Ovary (tissue), 9 donors: ENCODE results near the gene OPRL1. TPM values are rescaled to one million over a fixed set of nuclear protein-coding genes. Genes with fewer than 3 reads are reported as not detected.

ENCODE experiments used
- DNase-seq, 5 donors: peaks; one replicate each; pipeline ENCODE4 v3.0.0-alpha.2; 2019 to 2020
- H3K27ac ChIP-seq, 2 donors: fragments of 200-600 bp; one replicate each; pipeline versions ENCODE4 v1.5.1 to v1.8.0; 2019 to 2022
- H3K27me3 ChIP-seq: fragments of 200-600 bp; one replicate; pipeline ENCODE4 v1.8.0; 2022
- H3K36me3 ChIP-seq: fragments of 200-600 bp; sonication (generic); one replicate; pipeline ENCODE4 v1.5.1; 2019
- H3K4me1 ChIP-seq: one replicate; pipeline ENCODE4 v1.8.1; 2013; ENCODE audit warnings: mild to moderate bottlenecking, moderate library complexity; ENCODE audit not compliant: insufficient read depth
- H3K4me3 ChIP-seq: fragments of 200-600 bp; sonication (generic); one replicate; pipeline ENCODE4 v1.5.1; 2017
- H3K9me3 ChIP-seq, 2 donors: fragments of 200-600 bp in 1 of 2; sonication (generic) in 1 of 2; one replicate each; pipeline versions ENCODE4 v1.5.1 to v1.8.1; 2013 to 2019; ENCODE audit warnings: mild to moderate bottlenecking in 1 of 2, moderate library complexity in 1 of 2
- EP300 ChIP-seq: sonication (generic); formaldehyde crosslinking; IDR thresholded peaks from one replicate; pipeline ENCODE4 v1.6.1; 2017; ENCODE audit warnings: antibody characterized with exemption
- POLR2A ChIP-seq: fragments of 450-650 bp; IDR thresholded peaks from one replicate; pipeline ENCODE4 v1.6.1; 2017; ENCODE audit warnings: antibody characterized with exemption, mild to moderate bottlenecking, moderate library complexity
- WGBS, 3 donors: extraction: QIAGEN DNeasy Blood & Tissue Kit in 1 of 3; methylation state at CpG; one replicate each; pipeline versions ENCODE4 v1.1.5 to v1.1.7; 2013 to 2017; 5-methylcytosine and 5-hydroxymethylcytosine counted together
- intact Hi-C, 4 donors: fragments of 100-400 bp; cut with DNase I; formaldehyde crosslinking; loops; one replicate each; pipeline versions ENCODE4 v1.11.0 to v1.15.1; 2022 to 2023
- polyA plus RNA-seq, 2 donors: library from polyadenylated mRNA; stranded (reverse); fragments of 200-250 nt in 1 of 2; fragments of 350-450 nt in 1 of 2; fragmentation: Illumina TruSeq in 1 of 2; extraction: RNeasy Lipid Tissue Mini Kit (QIAGEN cat#74804) in 1 of 2; gene quantifications; one replicate each; pipeline ENCODE4 v1.2.3, GENCODE V29; 2013 to 2014
- total RNA-seq, 7 donors: library from RNA; depleted of rRNA in 2 of 7; stranded (reverse); fragments of >200 nt in 2 of 7; fragmentation: NEBNext Ultra II Directional in 3 of 7; extraction: Animal tissue kit (Norgen Biotek cat#: 25700) in 3 of 7; gene quantifications; one replicate each; pipeline versions ENCODE4 v1.1.0 to v1.2.4, GENCODE V29; 2016 to 2023
- TF ChIP-seq, protein P1 (sequence below), 3 donors: fragments of 450-650 bp in 2 of 3; fragments of 200-600 bp in 1 of 3; IDR thresholded peaks; one replicate each; pipeline versions ENCODE4 v1.5.1 to v1.8.0; 2016 to 2022; ENCODE audit warnings: antibody characterized with exemption in 3 of 3, mild to moderate bottlenecking in 1 of 3
- donor health status: DM: no; HTN: no; CAD: no; lungs with moderate emphysema.
- donor health status: DM: no; HTN: no; CAD: no.
- donor health status: Bipolar disorder and iron deficiency.
- donor health status: DM: yes; HTN: yes; CAD: no.
- donor health status: DM: no; HTN: no; CAD: no.
- donor health status: DM: yes; HTN: yes; CAD: no.

OPRL1 gene
- total and polyA plus RNA-seq, 9 donors, result 0.12 to 0.80 (median 0.43) TPM

DNA sequence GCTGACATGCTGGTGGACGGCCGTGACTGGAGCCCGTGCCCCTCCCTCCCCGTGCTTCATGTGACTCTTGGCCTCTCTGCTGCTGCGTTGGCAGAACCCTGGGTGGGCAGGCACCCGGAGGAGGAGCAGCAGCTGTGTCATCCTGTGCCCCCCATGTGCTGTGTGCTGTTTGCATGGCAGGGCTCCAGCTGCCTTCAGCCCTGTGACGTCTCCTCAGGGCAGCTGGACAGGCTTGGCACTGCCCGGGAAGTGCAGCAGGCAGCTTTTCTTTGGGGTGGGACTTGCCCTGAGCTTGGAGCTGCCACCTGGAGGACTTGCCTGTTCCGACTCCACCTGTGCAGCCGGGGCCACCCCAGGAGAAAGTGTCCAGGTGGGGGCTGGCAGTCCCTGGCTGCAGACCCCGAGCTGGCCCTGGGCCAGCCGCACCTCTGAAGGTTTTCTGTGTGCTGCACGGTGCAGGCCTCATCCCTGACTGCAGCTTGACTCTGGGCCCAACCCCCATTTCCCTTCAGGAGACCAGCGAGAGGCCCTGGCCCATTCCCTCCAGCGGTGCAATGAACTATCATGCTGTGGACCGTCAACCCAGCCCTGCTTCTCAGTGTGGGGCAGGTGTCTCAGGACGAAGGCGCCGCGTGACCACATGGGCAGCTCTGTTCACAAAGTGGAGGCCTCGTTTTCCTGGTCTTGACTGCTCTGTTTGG is 19.4 kb downstream of the OPRL1 start:
- intact Hi-C loops, result no loop called here
- Histone ChIP-seq H3K27me3 (no peaks in the 10 kb centered on the region), H3K27ac (no peak overlapping the region), H3K4me1 (no peaks in the 10 kb centered on the region), H3K36me3 (no peaks in the 10 kb centered on the region), H3K4me3 (no peak overlapping the region), H3K9me3 (no peaks in the 10 kb centered on the region)
- no peak for DNase-seq
- TF ChIP-seq EP300 (no peak), POLR2A (no peak)
- TF ChIP-seq, protein P1, sequence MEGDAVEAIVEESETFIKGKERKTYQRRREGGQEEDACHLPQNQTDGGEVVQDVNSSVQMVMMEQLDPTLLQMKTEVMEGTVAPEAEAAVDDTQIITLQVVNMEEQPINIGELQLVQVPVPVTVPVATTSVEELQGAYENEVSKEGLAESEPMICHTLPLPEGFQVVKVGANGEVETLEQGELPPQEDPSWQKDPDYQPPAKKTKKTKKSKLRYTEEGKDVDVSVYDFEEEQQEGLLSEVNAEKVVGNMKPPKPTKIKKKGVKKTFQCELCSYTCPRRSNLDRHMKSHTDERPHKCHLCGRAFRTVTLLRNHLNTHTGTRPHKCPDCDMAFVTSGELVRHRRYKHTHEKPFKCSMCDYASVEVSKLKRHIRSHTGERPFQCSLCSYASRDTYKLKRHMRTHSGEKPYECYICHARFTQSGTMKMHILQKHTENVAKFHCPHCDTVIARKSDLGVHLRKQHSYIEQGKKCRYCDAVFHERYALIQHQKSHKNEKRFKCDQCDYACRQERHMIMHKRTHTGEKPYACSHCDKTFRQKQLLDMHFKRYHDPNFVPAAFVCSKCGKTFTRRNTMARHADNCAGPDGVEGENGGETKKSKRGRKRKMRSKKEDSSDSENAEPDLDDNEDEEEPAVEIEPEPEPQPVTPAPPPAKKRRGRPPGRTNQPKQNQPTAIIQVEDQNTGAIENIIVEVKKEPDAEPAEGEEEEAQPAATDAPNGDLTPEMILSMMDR (IDR thresholded peaks at IDR 0.05), result no peak
- WGBS, 3 donors, result 72 to 78% (median 78%) methylated on average over 21 of the region's 21 CpGs

DNA sequence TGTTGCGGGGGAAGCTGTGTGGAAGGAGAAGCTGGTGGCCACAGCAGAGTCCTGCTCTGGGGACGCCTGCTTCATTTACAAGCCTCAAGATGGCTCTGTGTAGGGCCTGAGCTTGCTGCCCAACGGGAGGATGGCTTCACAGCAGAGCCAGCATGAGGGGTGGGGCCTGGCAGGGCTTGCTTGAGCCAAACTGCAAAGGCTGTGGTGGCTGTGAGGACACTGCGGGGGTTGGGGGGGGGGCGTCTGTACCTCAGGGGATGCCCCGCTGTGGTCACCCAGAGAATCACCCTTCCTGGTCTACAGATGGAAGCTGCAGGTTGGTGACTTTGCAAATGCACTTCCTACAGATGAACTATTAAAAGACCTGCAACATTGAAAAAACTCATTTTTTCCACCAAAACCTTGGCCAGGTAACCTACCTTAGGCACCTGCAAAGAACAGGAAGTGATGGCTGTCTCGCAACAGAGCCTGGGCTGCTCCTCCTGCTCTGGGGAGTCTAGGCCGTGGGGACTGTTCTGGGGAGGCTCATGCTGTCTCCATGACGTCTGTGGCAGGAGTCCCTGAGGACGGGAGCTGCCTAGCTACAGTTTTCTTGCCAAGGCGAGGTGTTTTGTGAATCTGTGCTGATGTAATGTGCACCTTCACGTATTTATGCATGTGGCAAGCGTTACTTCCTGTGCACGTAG is 20.1 kb downstream of the OPRL1 start:
- Histone ChIP-seq H3K9me3 (no peaks in the 10 kb centered on the region), H3K36me3 (no peaks in the 10 kb centered on the region), H3K27ac (no peak overlapping the region), H3K4me3 (no peak overlapping the region), H3K27me3 (no peaks in the 10 kb centered on the region), H3K4me1 (no peaks in the 10 kb centered on the region)
- TF ChIP-seq, protein P1 (IDR thresholded peaks at IDR 0.05), result no peak
- TF ChIP-seq EP300 (no peak), POLR2A (no peak)
- WGBS, 3 donors, result 81 to 89% (median 87%) methylated on average over 14 of the region's 14 CpGs
- intact Hi-C loops, result no loop called here
- no peak for DNase-seq

GRCh38 chr20:64100566-64100888 is 20.6 kb downstream of the OPRL1 start:
- no peaks in the 10 kb centered on the region for H3K27me3 ChIP-seq
- WGBS, 3 donors, result 69 to 76% (median 73%) methylated on average over 4 of the region's 4 CpGs

GRCh38 chr20:64100946-64101688 is 21.2 kb downstream of the OPRL1 start:
- WGBS, 3 donors, result 85 to 95% (median 89%) methylated on average over 9 of the region's 9 CpGs
- H3K27me3 ChIP-seq, result no peaks in the 10 kb centered on the region
- intact Hi-C loops, result no loop called here

More at GRCh38 chr20:64100566-64100888, 20.6 kb downstream of the OPRL1 start:
- no peak overlapping the region for H3K4me3 ChIP-seq
- no peaks in the 10 kb centered on the region for H3K4me1 ChIP-seq
- no peak for TF ChIP-seq EP300
- TF ChIP-seq, protein P1 (IDR thresholded peaks at IDR 0.05), result no peak
- no peak for TF ChIP-seq POLR2A
- intact Hi-C loops, result no loop called here
- DNase-seq, result no peak
- no peak overlapping the region for H3K27ac ChIP-seq
- no peaks in the 10 kb centered on the region for H3K9me3 ChIP-seq
- no peaks in the 10 kb centered on the region for H3K36me3 ChIP-seq

More at GRCh38 chr20:64100946-64101688, 21.2 kb downstream of the OPRL1 start:
- Histone ChIP-seq H3K27ac (no peak overlapping the region), H3K4me3 (no peak overlapping the region), H3K36me3 (no peaks in the 10 kb centered on the region), H3K9me3 (no peaks in the 10 kb centered on the region), H3K4me1 (no peaks in the 10 kb centered on the region)
- DNase-seq, result no peak
- TF ChIP-seq POLR2A (no peak), EP300 (no peak)
- TF ChIP-seq, protein P1 (IDR thresholded peaks at IDR 0.05), result no peak
